Heart left ventricle (tissue), 13 donors: ENCODE results near the gene UBE2Q1.

Experiments used
- POLR2A ChIP-seq, 2 donors: fragments of 450-650 bp; IDR thresholded peaks; one replicate each; pipeline ENCODE4 v1.6.1; 2017; ENCODE audit warnings: antibody characterized with exemption in 2 of 2, mild to moderate bottlenecking in 2 of 2, moderate library complexity in 2 of 2
- TF ChIP-seq, protein P1 (sequence below), 12 donors: fragments of 200-600 bp; sonication (generic) in 4 of 12; IDR thresholded peaks; one replicate each; pipeline versions ENCODE4 v1.5.0 to v1.8.0; 2018 to 2022; ENCODE audit warnings: antibody characterized with exemption in 12 of 12, mild to moderate bottlenecking in 5 of 12
- donor health status: ischemic (EF 13 %, LVEDD 7.1; RV severe dilation, severe dysfunction).
- donor health status: DM: no; HTN: yes; CAD: no.
- donor health status: DM: no; HTN: no; CAD: no.
- donor health status: ischemic (EF 25% LVEDD 6.9; RV normal size, moderate dysfunction).
- donor health status: ischemic (EF 25% LVEDD 5.7; RV mildly dilated, moderate dysfunction).
- donor health status: ischemic (EF 35%, LVEDD 5.7; RV mildly dilated, moderate dysfunction).
- donor health status: nonischemic (EF 11% LVEDD 7.7; RV severe dilation, severe dysfunction).
- donor health status: DM: yes; HTN: yes; CAD: no.
- donor health status: PGD.
- donor health status: ischemic (EF 29% LVEDD 5.4; RV normal size, mild dysfunction).
- donor health status: nonischemic (EF 23%, LVEDD 6.1; RV moderate dilation, normal function).

DNA sequence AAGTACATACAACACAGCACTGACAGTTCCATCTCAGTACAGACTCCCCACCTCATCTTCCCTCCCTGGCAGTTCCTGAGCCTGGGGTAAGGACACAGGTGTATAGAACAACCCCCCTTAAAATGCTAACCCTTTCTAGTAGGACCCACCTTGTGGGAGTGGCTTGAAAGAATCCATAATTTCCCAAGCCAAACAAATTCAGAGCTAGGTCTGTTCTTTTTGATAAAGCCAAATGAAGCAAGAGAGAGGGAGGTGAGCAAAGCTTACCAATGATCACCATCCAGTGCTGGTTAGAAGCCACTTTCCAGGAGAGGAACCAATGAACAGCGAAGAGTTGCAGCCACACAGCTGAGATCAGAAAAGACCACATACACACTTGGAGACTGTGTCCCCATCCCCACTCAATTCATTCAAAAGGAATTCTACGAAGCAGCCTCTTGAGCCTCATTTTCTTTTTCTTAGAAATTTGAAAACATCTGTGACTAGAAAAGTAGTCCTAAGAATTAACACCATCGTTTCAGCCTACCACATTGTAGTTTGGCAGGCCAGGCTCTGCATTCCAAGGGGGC lies 9.2 kb downstream of the UBE2Q1 start:
- TF ChIP-seq, protein P1, sequence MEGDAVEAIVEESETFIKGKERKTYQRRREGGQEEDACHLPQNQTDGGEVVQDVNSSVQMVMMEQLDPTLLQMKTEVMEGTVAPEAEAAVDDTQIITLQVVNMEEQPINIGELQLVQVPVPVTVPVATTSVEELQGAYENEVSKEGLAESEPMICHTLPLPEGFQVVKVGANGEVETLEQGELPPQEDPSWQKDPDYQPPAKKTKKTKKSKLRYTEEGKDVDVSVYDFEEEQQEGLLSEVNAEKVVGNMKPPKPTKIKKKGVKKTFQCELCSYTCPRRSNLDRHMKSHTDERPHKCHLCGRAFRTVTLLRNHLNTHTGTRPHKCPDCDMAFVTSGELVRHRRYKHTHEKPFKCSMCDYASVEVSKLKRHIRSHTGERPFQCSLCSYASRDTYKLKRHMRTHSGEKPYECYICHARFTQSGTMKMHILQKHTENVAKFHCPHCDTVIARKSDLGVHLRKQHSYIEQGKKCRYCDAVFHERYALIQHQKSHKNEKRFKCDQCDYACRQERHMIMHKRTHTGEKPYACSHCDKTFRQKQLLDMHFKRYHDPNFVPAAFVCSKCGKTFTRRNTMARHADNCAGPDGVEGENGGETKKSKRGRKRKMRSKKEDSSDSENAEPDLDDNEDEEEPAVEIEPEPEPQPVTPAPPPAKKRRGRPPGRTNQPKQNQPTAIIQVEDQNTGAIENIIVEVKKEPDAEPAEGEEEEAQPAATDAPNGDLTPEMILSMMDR (IDR thresholded peaks at IDR 0.05) = no peak
- no peak for TF ChIP-seq POLR2A (IDR thresholded peaks at IDR 0.05)
